Mesothelial cell of epicardium (in vitro differentiated cells): ENCODE data around the gene CMIP. TPM values are rescaled to one million over a fixed set of nuclear protein-coding genes. Genes with fewer than 3 reads are reported as not detected.

Source experiments
- DNase-seq, 2 experiments: peaks; one replicate each; pipeline ENCODE4 v3.0.0; 2021; ENCODE audit warnings: low spot score in 2 of 2; ENCODE audit not compliant: unreplicated experiment in 2 of 2
- H3K27ac Mint-ChIP-seq: 2 replicates; pipeline ENCODE4 v1.8.0; 2021; ENCODE audit warnings: mixed read lengths
- H3K27me3 Mint-ChIP-seq: 2 replicates; pipeline ENCODE4 v1.8.0; 2021; ENCODE audit warnings: low read depth, mixed read lengths
- H3K36me3 Mint-ChIP-seq: 2 replicates; pipeline ENCODE4 v1.8.0; 2021; ENCODE audit warnings: mixed read lengths
- H3K4me1 Mint-ChIP-seq: 2 replicates; pipeline ENCODE4 v1.8.0; 2021; ENCODE audit warnings: mixed read lengths
- H3K4me3 Mint-ChIP-seq: 2 replicates; pipeline ENCODE4 v1.8.0; 2021; ENCODE audit warnings: mild to moderate bottlenecking, moderate library complexity, mixed read lengths
- H3K9me3 Mint-ChIP-seq: 2 replicates; pipeline ENCODE4 v1.8.0; 2021; ENCODE audit warnings: mixed read lengths
- CTCF ChIP-seq: fragments of 200-600 bp; sonication (generic); IDR thresholded peaks from one replicate; pipeline ENCODE4 v1.5.0; 2021; ENCODE audit warnings: antibody characterized with exemption; ENCODE audit not compliant: unreplicated experiment
- total RNA-seq: library from RNA; stranded (reverse); gene quantifications from 3 replicates; pipeline ENCODE4 v1.2.1, GENCODE V29; 2021

The CMIP gene
- total RNA-seq, 1 donor from 2014 or later, result 71.0 TPM

GRCh38 chr16:81535679-81536360, 91.2 kb downstream of the CMIP start:
- Mint-ChIP-seq H3K27me3 (no peaks in the 10 kb centered on the region), H3K36me3 (peaks cover 11% of the 10 kb centered on the region), H3K27ac (peak overlapping the region; percentile 12), H3K9me3 (no peaks in the 10 kb centered on the region), H3K4me1 (peaks cover 33% of the 10 kb centered on the region), H3K4me3 (no peak overlapping the region)
- no peak for TF ChIP-seq CTCF
- DNase-seq, result no peak

- Mint-ChIP-seq H3K4me3 (no peak overlapping the region), H3K9me3 (no peaks in the 10 kb centered on the region), H3K27ac (no peak overlapping the region), H3K4me1 (peaks cover 32% of the 10 kb centered on the region), H3K27me3 (no peaks in the 10 kb centered on the region), H3K36me3 (peaks cover 10% of the 10 kb centered on the region)
- no peak for TF ChIP-seq CTCF
- no peak for DNase-seq
Observed at GRCh38 chr16:81536648-81537047, 92.0 kb downstream of the CMIP start.

- no peak for DNase-seq
- no peaks in the 10 kb centered on the region for H3K9me3 Mint-ChIP-seq
- peak overlapping the region; percentile 77 for H3K27ac Mint-ChIP-seq
- H3K27me3 Mint-ChIP-seq, result no peaks in the 10 kb centered on the region
- peaks cover 2% of the 10 kb centered on the region for H3K36me3 Mint-ChIP-seq
- no peak for TF ChIP-seq CTCF
- H3K4me3 Mint-ChIP-seq, result no peak overlapping the region
- peaks cover 39% of the 10 kb centered on the region for H3K4me1 Mint-ChIP-seq
Observed at GRCh38 chr16:81537721-81538561, 93.3 kb downstream of the CMIP start.

GRCh38 chr16:81539009-81539758, 94.6 kb downstream of the CMIP start:
- Mint-ChIP-seq H3K9me3 (no peaks in the 10 kb centered on the region), H3K4me3 (no peak overlapping the region), H3K36me3 (no peaks in the 10 kb centered on the region), H3K4me1 (peaks cover 46% of the 10 kb centered on the region), H3K27me3 (no peaks in the 10 kb centered on the region), H3K27ac (peak overlapping the region; percentile 77)
- no peak for DNase-seq
- no peak for TF ChIP-seq CTCF

- TF ChIP-seq CTCF, result no peak
- no peak overlapping the region for H3K4me3 Mint-ChIP-seq
Observed at GRCh38 chr16:81539759-81540472, 95.3 kb downstream of the CMIP start.

More at GRCh38 chr16:81539759-81540472, 95.3 kb downstream of the CMIP start:
- Mint-ChIP-seq H3K9me3 (no peaks in the 10 kb centered on the region), H3K27ac (peak overlapping the region; percentile 77), H3K4me1 (peaks cover 49% of the 10 kb centered on the region), H3K36me3 (no peaks in the 10 kb centered on the region), H3K27me3 (no peaks in the 10 kb centered on the region)
- no peak for DNase-seq
